ENCODE measurements around the gene ACD. TPM values are rescaled to one million over a fixed set of nuclear protein-coding genes. Genes with fewer than 3 reads are reported as not detected.

ACD gene
- 10 to 100 TPM; 19.4 to 20.6 (median 19.8) TPM for total RNA-seq

DNA sequence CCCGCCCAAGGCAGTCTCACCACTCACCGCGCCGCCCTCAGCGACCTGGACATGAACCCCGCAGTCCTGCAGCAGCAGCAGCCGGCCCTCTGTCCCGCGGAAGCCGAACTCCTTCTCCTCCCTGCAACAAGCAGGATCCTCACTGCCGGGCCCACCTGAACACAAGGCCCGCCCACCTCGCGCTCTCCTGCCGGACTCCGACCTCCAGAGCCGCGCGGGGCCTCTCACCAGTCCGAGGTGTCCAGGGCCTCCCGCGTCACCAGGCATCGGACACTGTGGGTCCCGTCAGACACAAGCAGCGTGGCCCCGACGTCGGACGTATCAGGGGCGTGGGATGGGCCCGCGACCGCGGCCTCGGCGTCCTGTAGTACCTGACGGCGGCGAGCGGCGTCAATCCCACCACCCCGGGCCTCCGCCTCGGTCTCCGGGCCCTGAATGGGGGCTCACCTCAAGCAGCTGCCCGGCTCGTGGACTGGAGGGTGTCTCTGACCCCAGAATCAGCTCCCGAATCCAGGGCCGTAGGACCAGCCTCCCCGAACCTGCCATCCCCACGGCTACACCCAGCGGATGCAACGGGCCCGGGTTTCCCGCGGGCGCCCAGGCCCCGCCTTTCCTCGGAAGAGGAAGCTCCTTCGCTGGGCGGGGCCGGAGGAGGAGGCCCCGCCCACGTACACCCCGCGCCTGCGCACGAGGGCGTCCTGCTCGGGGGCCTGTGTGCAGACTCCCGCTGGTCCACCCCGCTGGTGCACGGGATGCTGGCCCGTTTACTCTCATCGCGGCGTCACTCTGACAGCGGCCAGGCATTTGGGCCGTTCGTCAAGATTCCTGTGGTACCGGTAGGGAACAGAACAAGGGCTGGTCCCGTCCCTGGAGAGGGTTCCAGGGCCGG is at the start of gene ACD:
TSS of gene ACD (minus strand) at position 586 of the 889 bp plus-strand sequence. CDS start at position 546, 40 bp downstream.
- peak; percentile 55 for TF ChIP-seq POLR2A (IDR thresholded peaks at IDR 0.05)
- TF ChIP-seq, protein P1, sequence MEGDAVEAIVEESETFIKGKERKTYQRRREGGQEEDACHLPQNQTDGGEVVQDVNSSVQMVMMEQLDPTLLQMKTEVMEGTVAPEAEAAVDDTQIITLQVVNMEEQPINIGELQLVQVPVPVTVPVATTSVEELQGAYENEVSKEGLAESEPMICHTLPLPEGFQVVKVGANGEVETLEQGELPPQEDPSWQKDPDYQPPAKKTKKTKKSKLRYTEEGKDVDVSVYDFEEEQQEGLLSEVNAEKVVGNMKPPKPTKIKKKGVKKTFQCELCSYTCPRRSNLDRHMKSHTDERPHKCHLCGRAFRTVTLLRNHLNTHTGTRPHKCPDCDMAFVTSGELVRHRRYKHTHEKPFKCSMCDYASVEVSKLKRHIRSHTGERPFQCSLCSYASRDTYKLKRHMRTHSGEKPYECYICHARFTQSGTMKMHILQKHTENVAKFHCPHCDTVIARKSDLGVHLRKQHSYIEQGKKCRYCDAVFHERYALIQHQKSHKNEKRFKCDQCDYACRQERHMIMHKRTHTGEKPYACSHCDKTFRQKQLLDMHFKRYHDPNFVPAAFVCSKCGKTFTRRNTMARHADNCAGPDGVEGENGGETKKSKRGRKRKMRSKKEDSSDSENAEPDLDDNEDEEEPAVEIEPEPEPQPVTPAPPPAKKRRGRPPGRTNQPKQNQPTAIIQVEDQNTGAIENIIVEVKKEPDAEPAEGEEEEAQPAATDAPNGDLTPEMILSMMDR (IDR thresholded peaks at IDR 0.05): peak in 1 of 3 donors; percentile 6
- peak; percentile 65 to 70 (median 65) for TF ChIP-seq POLR2AphosphoS5 (IDR thresholded peaks at IDR 0.05)
- H3K36me3 ChIP-seq: no peaks in the 10 kb centered on the region

DNA sequence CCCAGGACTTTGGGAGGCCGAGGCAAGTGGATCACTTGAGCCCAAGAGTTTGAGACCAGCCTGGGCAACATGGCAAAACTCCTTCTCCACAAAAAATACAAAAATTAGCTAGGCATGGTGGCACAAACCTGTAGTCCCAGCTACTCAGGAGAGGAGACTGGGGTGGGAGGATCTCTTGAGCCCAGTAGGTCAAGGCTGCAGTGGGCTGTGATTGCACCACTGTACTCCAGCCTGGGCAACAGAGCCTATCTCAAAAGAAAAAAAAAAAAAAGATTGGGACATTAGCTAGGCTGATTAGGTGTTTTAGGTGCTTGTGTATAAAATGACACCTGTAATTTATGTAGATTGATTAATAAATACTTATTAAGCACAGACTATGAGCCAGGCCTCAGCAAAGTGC is 49.0 kb upstream of the ACD start:
- no peaks in the 10 kb centered on the region for H3K36me3 ChIP-seq
- H3K9me3 ChIP-seq: no peaks in the 10 kb centered on the region
- H3K27me3 ChIP-seq: no peaks in the 10 kb centered on the region
- no peak overlapping the region for H3K4me3 ChIP-seq
- no peak for TF ChIP-seq POLR2A (IDR thresholded peaks at IDR 0.05)
- no peak for TF ChIP-seq POLR2AphosphoS5 (IDR thresholded peaks at IDR 0.05)
- TF ChIP-seq, protein P1 (IDR thresholded peaks at IDR 0.05): no peak
- H3K27ac ChIP-seq: no peak overlapping the region
- intact Hi-C loops (cut with DNase I; ENCODE audit: low total_unique reads): no loop called here
- DNase-seq (ENCODE audit: low spot score in 2 of 2): no peak
- no peaks in the 10 kb centered on the region for H3K4me1 ChIP-seq

More for the DNA sequence above, at the start of gene ACD:
- H3K27me3 ChIP-seq: peaks cover 0 to 2% of the 10 kb centered on the region in 2 donors
- H3K9me3 ChIP-seq: no peaks in the 10 kb centered on the region
- peak within 1 kb of the TSS; percentile 95 to 96 for H3K27ac ChIP-seq
- peak; percentile 87 to 88 for DNase-seq (ENCODE audit: low spot score in 2 of 2)
- intact Hi-C loops (cut with DNase I; ENCODE audit: low total_unique reads): loop anchor here (5.0 to 10.0 kb wide), 2 partner anchors 123 to 145 kb away; partner anchors contain the start of genes RANBP10 and TSNAXIP1
- peak within 1 kb of the TSS; percentile 84 to 97 (median 87) for H3K4me3 ChIP-seq
- peaks cover 6 to 13% of the 10 kb centered on the region in 2 donors for H3K4me1 ChIP-seq

DNA sequence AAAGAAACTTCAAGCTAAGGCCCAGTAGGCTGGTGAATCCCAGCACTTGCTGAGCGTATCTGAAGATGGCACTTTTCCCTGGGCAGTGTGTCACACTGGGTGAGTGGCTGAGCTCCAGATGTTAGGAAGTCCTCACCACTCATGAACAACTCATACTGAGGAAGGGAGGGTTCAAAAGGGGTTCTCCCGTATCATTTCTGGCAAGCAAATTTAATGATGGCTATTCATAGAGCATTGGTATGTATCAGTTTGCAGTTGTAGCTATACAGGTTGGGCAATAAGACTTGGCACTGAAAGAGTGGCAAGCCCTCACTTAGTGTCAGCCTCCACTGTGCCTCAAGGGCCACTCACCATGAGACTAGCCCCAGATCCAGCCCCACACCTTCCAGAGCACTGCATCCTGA is 48.3 kb upstream of the ACD start:
- Histone ChIP-seq H3K27ac (no peak overlapping the region), H3K9me3 (no peaks in the 10 kb centered on the region), H3K4me1 (no peaks in the 10 kb centered on the region), H3K4me3 (no peak overlapping the region), H3K27me3 (no peaks in the 10 kb centered on the region), H3K36me3 (no peaks in the 10 kb centered on the region)
- intact Hi-C loops (cut with DNase I; ENCODE audit: low total_unique reads): no loop called here
- no peak for DNase-seq (ENCODE audit: low spot score in 2 of 2)
- TF ChIP-seq POLR2AphosphoS5 (IDR thresholded peaks at IDR 0.05) (no peak), POLR2A (IDR thresholded peaks at IDR 0.05) (no peak)
- TF ChIP-seq, protein P1 (IDR thresholded peaks at IDR 0.05): no peak

DNA sequence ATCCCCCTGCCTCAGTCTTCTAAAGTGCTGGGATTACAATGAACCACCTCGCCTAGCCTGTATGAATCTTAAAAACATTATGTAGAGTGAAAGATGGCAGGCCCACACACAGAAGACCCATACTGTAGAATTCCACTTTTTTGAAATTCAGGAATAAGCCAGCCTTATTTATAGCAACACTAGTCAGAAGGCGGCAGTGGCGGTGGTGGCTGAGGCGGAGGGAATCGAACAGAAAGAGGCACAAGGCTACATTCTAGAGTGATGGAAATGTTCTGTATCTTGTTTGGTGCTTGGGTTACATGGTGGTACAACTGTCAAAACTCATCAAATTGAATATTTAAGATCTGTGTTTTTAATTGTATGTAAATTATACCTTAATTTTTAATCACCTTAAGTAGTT is 47.7 kb upstream of the ACD start:
- Histone ChIP-seq H3K4me1 (no peaks in the 10 kb centered on the region), H3K27me3 (no peaks in the 10 kb centered on the region), H3K36me3 (no peaks in the 10 kb centered on the region), H3K9me3 (no peaks in the 10 kb centered on the region), H3K27ac (no peak overlapping the region), H3K4me3 (no peak overlapping the region)
- intact Hi-C loops (cut with DNase I; ENCODE audit: low total_unique reads): no loop called here
- no peak for DNase-seq (ENCODE audit: low spot score in 2 of 2)
- TF ChIP-seq POLR2AphosphoS5 (IDR thresholded peaks at IDR 0.05): no peak
- no peak for TF ChIP-seq POLR2A (IDR thresholded peaks at IDR 0.05)
- TF ChIP-seq, protein P1 (IDR thresholded peaks at IDR 0.05): no peak

DNA sequence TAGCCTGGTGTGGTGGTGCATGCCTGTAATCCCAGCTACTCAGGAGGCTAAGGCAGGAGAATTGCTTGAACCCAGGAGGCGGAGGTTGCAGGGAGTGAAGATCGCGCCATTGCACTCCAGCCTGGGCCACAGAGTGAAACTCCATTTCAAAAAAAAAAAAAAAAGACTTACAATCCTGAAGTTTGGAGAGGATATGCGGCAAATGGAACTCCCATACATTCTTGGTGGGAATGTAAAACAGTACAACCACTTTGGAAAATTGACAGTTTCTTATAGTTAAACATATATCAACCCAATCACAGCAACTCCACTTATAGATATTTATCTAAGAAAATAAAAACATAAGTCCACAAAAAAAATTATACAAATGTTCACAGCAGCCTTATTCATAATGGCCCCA is 47.1 kb upstream of the ACD start:
- Histone ChIP-seq H3K9me3 (no peaks in the 10 kb centered on the region), H3K4me1 (no peaks in the 10 kb centered on the region), H3K27me3 (no peaks in the 10 kb centered on the region), H3K4me3 (no peak overlapping the region), H3K36me3 (no peaks in the 10 kb centered on the region), H3K27ac (no peak overlapping the region)
- TF ChIP-seq, protein P1 (IDR thresholded peaks at IDR 0.05): no peak
- TF ChIP-seq POLR2AphosphoS5 (IDR thresholded peaks at IDR 0.05) (no peak), POLR2A (IDR thresholded peaks at IDR 0.05) (no peak)
- DNase-seq (ENCODE audit: low spot score in 2 of 2): no peak
- intact Hi-C loops (cut with DNase I; ENCODE audit: low total_unique reads): no loop called here

Measured in breast epithelium (tissue), 4 donors.